ENCODE results near the gene ADM2.

- TF ChIP-seq, protein P1, sequence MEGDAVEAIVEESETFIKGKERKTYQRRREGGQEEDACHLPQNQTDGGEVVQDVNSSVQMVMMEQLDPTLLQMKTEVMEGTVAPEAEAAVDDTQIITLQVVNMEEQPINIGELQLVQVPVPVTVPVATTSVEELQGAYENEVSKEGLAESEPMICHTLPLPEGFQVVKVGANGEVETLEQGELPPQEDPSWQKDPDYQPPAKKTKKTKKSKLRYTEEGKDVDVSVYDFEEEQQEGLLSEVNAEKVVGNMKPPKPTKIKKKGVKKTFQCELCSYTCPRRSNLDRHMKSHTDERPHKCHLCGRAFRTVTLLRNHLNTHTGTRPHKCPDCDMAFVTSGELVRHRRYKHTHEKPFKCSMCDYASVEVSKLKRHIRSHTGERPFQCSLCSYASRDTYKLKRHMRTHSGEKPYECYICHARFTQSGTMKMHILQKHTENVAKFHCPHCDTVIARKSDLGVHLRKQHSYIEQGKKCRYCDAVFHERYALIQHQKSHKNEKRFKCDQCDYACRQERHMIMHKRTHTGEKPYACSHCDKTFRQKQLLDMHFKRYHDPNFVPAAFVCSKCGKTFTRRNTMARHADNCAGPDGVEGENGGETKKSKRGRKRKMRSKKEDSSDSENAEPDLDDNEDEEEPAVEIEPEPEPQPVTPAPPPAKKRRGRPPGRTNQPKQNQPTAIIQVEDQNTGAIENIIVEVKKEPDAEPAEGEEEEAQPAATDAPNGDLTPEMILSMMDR (IDR thresholded peaks at IDR 0.05; ENCODE audit: insufficient read depth, low read depth, low read length): no peak
- TF ChIP-seq EZH2 (IDR thresholded peaks at IDR 0.05; ENCODE audit: insufficient read depth, low read length): no peak
Observed at GRCh38 chr22:50452649-50453048, 28.7 kb upstream of the ADM2 start.
